Measurements from ENCODE around the gene TMPRSS15. TPM values are rescaled to one million over a fixed set of nuclear protein-coding genes. Genes with fewer than 3 reads are reported as not detected.

Gene TMPRSS15
- total RNA-seq, 2 donors from 2014 or later = 0.13 to 0.24 TPM

DNA sequence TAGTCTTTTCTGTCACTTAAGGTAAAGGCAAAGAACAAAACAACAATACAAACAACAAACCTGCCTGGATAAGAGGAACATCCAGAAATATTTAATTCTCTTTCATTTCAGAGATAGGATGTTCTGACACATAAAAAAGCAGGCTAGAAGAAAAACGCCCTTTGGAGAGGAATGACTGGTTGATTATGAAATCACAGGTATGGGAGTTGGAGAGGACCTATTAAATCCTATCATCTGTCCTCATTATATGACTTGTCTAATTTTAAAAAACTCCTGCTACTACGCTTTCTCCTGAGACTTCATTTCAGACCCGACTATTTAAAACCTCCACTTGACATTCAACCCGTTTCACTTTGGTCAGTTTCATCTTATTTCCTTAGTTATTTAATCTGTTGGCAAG, 54.1 kb downstream of the TMPRSS15 start:
- Histone ChIP-seq H3K9me3 (ENCODE audit: control insufficient read depth, low read length) (no peaks in the 10 kb centered on the region), H3K4me3 (ENCODE audit: low read length) (no peak overlapping the region), H3K27ac (ENCODE audit: low read depth, low read length) (no peak overlapping the region), H3K4me1 (ENCODE audit: control insufficient read depth, insufficient read depth, low read length) (no peaks in the 10 kb centered on the region), H3K27me3 (ENCODE audit: control insufficient read depth, insufficient read depth, low read length, poor library complexity, severe bottlenecking) (no peaks in the 10 kb centered on the region), H3K9ac (ENCODE audit: extremely low read depth, low read length, poor library complexity, severe bottlenecking) (no peak overlapping the region), H3K36me3 (ENCODE audit: control insufficient read depth, insufficient read depth, low read length) (no peaks in the 10 kb centered on the region)
- H3K27ac Mint-ChIP-seq = no peak overlapping the region
- TF ChIP-seq, protein P1, sequence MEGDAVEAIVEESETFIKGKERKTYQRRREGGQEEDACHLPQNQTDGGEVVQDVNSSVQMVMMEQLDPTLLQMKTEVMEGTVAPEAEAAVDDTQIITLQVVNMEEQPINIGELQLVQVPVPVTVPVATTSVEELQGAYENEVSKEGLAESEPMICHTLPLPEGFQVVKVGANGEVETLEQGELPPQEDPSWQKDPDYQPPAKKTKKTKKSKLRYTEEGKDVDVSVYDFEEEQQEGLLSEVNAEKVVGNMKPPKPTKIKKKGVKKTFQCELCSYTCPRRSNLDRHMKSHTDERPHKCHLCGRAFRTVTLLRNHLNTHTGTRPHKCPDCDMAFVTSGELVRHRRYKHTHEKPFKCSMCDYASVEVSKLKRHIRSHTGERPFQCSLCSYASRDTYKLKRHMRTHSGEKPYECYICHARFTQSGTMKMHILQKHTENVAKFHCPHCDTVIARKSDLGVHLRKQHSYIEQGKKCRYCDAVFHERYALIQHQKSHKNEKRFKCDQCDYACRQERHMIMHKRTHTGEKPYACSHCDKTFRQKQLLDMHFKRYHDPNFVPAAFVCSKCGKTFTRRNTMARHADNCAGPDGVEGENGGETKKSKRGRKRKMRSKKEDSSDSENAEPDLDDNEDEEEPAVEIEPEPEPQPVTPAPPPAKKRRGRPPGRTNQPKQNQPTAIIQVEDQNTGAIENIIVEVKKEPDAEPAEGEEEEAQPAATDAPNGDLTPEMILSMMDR (conservative IDR thresholded peaks at IDR 0.05) = no peak
- no peaks in the 10 kb centered on the region for H3K4me1 Mint-ChIP-seq
- H3K9me3 Mint-ChIP-seq = no peaks in the 10 kb centered on the region
- DNase-seq = no peak
- 87 to 88% methylated on average over 3 to 4 of the region's 4 CpGs for WGBS, 2 experiments (ENCODE audit: insufficient coverage in 1 of 2, insufficient read length in 1 of 2)
- no peak overlapping the region for H3K4me3 Mint-ChIP-seq
- H3K27me3 Mint-ChIP-seq (ENCODE audit: insufficient read depth) = no peaks in the 10 kb centered on the region
- no peaks in the 10 kb centered on the region for H3K36me3 Mint-ChIP-seq (ENCODE audit: low read depth)

DNA sequence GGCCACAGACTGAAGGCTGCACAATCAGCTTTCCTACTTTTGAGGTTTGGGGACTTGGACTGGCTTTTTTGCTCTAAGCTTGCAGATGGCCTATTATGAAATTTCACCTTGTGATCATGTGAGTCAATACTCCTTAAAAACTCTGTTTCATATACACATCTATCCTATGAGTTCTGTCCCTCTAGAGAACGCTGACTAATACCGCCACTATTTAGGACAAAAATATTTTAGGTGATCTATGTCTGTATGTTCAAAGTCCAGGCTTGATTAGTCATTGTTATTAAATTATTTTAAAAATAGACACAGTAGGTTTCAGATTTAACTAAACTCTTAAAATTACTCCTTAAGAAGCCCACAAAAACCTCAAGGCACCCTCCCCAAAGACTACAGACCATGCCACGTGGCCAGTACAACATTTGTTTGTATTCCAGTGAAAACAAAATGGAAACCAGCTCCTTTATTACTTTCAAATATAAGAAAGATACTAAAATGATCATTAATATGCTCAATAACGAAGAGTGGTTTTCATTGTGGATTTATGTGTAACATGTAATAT, 63.1 kb downstream of the TMPRSS15 start:
- DNase-seq = no peak
- Mint-ChIP-seq H3K4me3 (no peak overlapping the region), H3K4me1 (no peaks in the 10 kb centered on the region), H3K9me3 (no peaks in the 10 kb centered on the region), H3K36me3 (ENCODE audit: low read depth) (no peaks in the 10 kb centered on the region), H3K27ac (no peak overlapping the region), H3K27me3 (ENCODE audit: insufficient read depth) (no peaks in the 10 kb centered on the region)
- no peaks in the 10 kb centered on the region for H3K4me1 ChIP-seq (ENCODE audit: control insufficient read depth, insufficient read depth, low read length)
- no peaks in the 10 kb centered on the region for H3K9me3 ChIP-seq (ENCODE audit: control insufficient read depth, low read length)
- no peak overlapping the region for H3K9ac ChIP-seq (ENCODE audit: extremely low read depth, low read length, poor library complexity, severe bottlenecking)
- H3K36me3 ChIP-seq (ENCODE audit: control insufficient read depth, insufficient read depth, low read length) = no peaks in the 10 kb centered on the region
- H3K4me3 ChIP-seq (ENCODE audit: low read length) = no peak overlapping the region
- WGBS, 2 experiments (ENCODE audit: insufficient coverage in 1 of 2, insufficient read length in 1 of 2) = 67 to 97% methylated on average over 1 to 4 of the region's 4 CpGs
- H3K27me3 ChIP-seq (ENCODE audit: control insufficient read depth, insufficient read depth, low read length, poor library complexity, severe bottlenecking) = no peaks in the 10 kb centered on the region
- H3K27ac ChIP-seq (ENCODE audit: low read depth, low read length) = no peak overlapping the region
- TF ChIP-seq, protein P1 (conservative IDR thresholded peaks at IDR 0.05) = no peak

DNA sequence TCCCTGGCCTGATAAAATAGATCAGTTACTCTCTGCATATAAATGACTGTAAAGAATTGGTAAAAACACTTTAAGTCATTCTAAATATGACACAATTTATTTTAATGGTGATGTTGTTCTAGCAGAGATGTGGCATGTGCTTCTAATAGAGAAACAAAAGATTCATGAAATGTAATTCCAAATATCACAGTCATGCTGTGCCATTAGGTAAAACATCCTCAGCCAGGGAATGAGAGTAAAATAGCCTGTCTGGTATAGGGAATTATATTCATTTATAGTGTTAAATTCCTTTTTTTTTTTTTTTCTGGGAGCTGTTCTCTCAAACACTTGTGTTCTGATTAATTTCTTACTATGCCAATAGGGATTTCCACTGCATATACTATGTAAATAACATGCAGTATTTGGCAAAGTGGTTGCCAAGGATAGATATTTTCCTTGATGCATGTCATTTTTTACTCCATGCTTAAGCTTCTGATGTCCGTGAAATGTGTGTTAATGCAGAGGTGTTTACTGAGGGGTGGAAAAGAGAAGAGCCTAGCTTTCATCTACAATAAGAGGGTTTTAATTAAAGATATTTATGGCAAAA, 67.8 kb downstream of the TMPRSS15 start:
- Mint-ChIP-seq H3K4me1 (no peaks in the 10 kb centered on the region), H3K4me3 (no peak overlapping the region), H3K27me3 (ENCODE audit: insufficient read depth) (no peaks in the 10 kb centered on the region), H3K9me3 (no peaks in the 10 kb centered on the region), H3K36me3 (ENCODE audit: low read depth) (no peaks in the 10 kb centered on the region), H3K27ac (no peak overlapping the region)
- DNase-seq = no peak
- TF ChIP-seq, protein P1 (conservative IDR thresholded peaks at IDR 0.05) = no peak
- Histone ChIP-seq H3K9me3 (ENCODE audit: control insufficient read depth, low read length) (no peaks in the 10 kb centered on the region), H3K36me3 (ENCODE audit: control insufficient read depth, insufficient read depth, low read length) (no peaks in the 10 kb centered on the region), H3K27ac (ENCODE audit: low read depth, low read length) (no peak overlapping the region), H3K27me3 (ENCODE audit: control insufficient read depth, insufficient read depth, low read length, poor library complexity, severe bottlenecking) (no peaks in the 10 kb centered on the region), H3K4me3 (ENCODE audit: low read length) (no peak overlapping the region), H3K4me1 (ENCODE audit: control insufficient read depth, insufficient read depth, low read length) (no peaks in the 10 kb centered on the region), H3K9ac (ENCODE audit: extremely low read depth, low read length, poor library complexity, severe bottlenecking) (no peak overlapping the region)
- 97% methylated on average over 1 of the region's 1 CpG; no CpG with 5 or more reads in 1 of the 2 experiments for WGBS, 2 experiments (ENCODE audit: insufficient coverage in 1 of 2, insufficient read length in 1 of 2)
